NCI-H774 (cell line): ENCODE results near the gene TCHP.
"Not testable (repeated sequence)": the region's sequence is repeated elsewhere in the genome, so short reads cannot be mapped to it uniquely, and the experiment has no call there.

Experiments
- DNase-seq: peaks from one replicate; lab custom pipeline; 2025; lab: John Stamatoyannopoulos, UW

TCHP gene

GRCh38 chr12:109910254-109910968, 10.3 kb downstream of the TCHP start:
- no peak for DNase-seq

DNA sequence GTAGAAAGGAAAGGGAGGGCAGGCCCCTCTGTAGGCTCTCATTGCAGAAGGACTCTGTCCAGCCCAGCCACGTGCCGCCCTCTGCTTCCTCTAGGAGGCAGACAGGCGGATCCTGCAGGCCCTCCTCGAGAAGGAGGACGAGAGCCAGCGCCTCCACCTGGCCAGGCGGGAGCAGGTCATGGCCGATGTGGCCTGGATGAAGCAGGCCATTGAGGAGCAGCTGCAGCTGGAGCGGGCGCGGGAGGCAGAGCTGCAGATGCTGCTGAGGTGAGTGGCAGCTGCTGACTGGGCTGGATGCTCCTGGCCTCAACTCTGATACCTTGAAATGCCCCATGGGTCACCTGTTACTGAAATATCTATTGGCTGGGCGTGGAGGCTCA, 10.9 kb downstream of the TCHP start:
- DNase-seq: no peak

GRCh38 chr12:109912855-109913321, 12.8 kb downstream of the TCHP start:
- DNase-seq: no peak

DNA sequence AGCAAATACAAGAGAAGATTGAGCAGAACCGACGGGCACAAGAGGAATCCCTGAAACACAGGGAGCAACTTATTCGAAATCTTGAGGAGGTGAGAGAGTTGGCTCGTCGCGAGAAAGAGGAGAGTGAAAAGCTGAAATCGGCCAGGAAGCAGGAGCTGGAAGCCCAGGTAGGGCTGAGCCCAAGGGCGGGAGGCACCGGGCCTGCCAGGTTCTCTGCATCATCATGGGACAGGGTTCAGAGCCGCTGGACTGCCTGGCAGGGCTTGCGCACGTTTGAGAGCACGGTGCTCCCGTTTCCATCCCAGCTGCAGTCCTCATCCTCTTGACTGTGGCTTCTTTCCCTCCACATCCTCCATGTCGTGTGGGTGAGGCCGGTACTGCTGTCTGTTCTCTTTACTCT, 14.4 kb downstream of the TCHP start:
- no peak for DNase-seq

- no peak for DNase-seq
Measured at GRCh38 chr12:109915171-109916040, 15.3 kb downstream of the TCHP start.

- no peak for DNase-seq
Measured at GRCh38 chr12:109916045-109916444, 16.0 kb downstream of the TCHP start.

DNA sequence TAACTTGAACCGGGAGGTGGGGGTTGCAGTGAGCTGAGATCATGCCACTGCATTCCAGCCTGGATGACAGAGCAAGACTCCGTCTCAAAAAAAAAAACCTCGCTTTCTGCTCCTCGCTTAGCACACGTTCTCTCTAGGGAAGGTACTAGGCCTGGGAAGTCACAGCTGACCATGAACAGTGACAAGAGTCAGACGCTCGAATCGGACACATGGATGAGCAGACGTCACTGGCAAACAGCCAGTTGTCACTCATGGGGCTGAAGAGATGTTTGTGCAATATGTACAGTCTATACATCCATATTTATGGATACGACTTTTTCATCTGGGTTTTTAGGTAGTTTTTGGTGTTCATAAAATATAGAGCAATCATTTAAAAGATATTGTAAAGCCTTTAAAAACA, 19.4 kb downstream of the TCHP start:
- DNase-seq: no peak

DNA sequence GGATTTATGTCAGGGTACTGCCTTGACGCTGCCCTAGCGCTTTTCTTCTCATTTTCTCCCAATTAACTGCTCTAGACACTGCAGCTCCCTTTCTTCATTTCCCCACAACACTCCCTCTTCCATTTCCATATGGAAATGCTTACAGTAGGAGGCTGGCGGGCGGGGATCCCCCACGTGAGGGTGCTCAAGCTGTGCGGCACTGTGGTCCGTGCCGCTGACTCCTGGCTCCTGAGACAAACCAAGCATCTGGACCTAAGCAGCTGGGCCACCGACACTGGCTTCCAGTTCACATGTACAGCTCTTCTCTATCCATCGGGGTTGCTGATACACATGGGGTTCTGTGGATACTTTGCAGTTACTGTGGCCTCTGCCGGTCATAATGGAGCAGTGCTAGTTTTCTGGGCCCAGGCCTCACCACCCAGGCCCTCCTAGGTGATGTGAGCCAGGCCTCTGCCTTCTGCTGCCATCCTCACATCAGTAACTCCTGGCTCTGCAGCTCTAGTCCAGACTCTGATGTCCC, 20.2 kb downstream of the TCHP start:
- no peak for DNase-seq

- no peak for DNase-seq
Measured at GRCh38 chr12:109921982-109922381, 21.9 kb downstream of the TCHP start.

- DNase-seq: no peak
Measured at GRCh38 chr12:109923038-109923437, 23.0 kb downstream of the TCHP start.

GRCh38 chr12:109923481-109924245, 23.6 kb downstream of the TCHP start:
- DNase-seq: no peak

DNA sequence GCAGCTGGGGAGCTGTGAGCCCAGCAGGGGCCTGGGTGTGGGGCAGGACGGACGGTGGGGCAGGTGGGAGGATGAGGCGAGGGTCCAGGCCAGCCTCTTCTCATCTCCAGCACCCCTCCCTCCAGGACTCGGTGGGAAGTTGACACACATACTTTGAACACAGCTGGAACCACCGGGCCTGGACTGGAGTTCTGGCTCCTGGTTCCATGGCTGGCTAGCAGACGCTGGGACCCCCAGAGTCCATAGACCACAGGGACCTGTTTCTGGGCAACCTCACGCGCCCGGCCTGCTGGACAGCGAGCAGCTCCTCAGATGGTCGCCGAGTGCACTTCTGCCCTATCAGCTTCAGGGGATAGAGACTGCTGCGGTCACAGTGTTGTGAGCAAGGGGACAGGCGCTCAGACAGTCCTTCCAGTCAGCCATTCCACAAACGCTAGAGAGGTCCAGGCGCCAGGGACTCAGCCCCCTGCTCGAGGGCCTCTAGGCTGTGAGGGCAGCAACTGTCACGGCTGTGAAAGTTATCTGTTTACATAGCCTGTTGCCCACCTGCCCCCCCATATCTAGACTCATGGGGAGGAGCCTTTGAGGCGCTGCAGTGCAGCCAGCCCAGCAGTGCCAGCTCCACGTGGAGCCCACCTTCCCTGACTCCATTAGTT, 25.2 kb downstream of the TCHP start:
- no peak for DNase-seq

GRCh38 chr12:109926016-109926415, 25.9 kb downstream of the TCHP start:
- DNase-seq: no peak

DNA sequence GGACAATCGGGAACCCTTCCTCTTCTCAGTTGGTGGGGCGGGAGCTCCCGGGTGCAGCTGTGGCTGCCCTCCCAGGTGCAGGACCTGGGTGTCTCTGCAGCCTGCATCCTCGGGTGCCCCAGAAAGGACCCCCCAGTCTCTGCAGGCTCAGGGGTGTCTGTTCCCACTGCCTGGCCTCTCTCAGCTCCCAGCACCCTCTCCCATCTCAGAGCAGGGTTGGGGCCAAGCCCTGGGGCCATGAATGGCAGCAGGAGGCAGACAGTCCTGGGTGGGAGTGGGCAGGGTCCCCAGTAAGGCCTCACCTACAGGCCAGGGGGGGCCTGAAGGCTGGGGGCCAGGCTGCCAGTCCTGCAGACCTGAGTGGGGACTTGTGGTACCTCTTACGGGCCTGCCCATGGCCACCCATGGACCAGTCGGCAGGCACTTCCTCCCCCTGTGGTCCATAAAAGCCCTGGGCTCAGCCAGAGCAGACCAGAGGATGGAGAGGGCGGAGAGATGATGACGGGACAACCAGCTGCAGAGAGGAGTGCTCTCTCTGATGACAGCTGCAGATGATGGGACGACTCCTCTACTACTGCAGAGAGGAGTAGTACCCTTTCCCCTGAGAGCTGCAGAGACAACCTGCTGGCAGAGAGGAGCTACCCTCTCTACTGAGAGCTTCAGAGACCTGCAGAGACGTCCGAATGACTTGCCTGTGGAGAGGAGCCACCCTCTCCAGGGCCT, 26.6 kb downstream of the TCHP start:
- no peak for DNase-seq

GRCh38 chr12:109927622-109928021, 27.5 kb downstream of the TCHP start:
- no peak for DNase-seq

GRCh38 chr12:109928058-109928656, 28.1 kb downstream of the TCHP start:
- DNase-seq: no peak

GRCh38 chr12:109929326-109929725, 29.3 kb downstream of the TCHP start:
- DNase-seq: not testable (repeated sequence)

DNA sequence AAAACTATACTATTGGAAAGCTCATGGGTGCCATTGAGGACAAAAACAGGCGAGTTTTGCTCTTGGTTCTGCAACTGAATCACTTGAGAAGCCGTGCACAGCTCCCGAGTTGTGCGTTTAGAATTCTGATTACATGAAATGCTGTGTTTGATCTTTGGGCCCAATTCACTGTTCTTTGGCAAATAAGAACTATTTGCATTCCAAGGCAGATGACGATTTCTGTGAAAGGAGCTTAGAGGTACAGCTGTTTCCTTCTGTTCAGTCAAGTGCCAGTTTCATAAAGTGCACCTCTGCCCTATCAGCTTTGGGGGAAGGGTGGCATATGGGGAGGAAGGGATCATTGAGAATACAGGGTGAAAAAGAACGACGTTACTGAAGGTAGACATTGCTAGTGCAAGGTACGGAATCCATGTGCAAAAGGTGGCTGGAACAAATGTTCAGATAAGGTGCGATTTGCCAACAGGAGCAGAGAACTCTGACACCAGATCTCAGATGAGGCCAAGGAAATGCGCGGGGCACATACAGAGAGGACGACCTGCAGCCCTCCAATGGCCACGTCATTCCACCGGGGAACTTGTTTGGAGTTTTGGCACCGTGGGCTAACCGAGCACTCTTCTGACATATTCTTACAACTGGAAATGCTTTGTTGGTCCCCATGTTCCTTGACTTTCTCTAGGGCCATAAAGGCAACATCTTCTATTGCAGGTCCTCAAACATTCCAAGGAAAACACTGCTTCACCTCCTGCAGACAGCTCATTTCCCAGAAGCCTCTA, 30.1 kb downstream of the TCHP start:
- no peak for DNase-seq

GRCh38 chr12:109931143-109931542, 31.1 kb downstream of the TCHP start:
- DNase-seq: no peak
